Heart left ventricle (tissue), 13 donors: ENCODE results near the gene PRDM10.

Source experiments
- CTCF ChIP-seq, 12 donors: fragments of 200-600 bp; sonication (generic) in 4 of 12; IDR thresholded peaks; one replicate each; pipeline versions ENCODE4 v1.5.0 to v1.8.0; 2018 to 2022; ENCODE audit warnings: antibody characterized with exemption in 12 of 12, mild to moderate bottlenecking in 5 of 12
- POLR2A ChIP-seq, 2 donors: fragments of 450-650 bp; IDR thresholded peaks; one replicate each; pipeline ENCODE4 v1.6.1; 2017; ENCODE audit warnings: antibody characterized with exemption in 2 of 2, mild to moderate bottlenecking in 2 of 2, moderate library complexity in 2 of 2
- donor health status: ischemic (EF 13 %, LVEDD 7.1; RV severe dilation, severe dysfunction).
- donor health status: DM: no; HTN: yes; CAD: no.
- donor health status: DM: no; HTN: no; CAD: no.
- donor health status: ischemic (EF 25% LVEDD 6.9; RV normal size, moderate dysfunction).
- donor health status: ischemic (EF 25% LVEDD 5.7; RV mildly dilated, moderate dysfunction).
- donor health status: ischemic (EF 35%, LVEDD 5.7; RV mildly dilated, moderate dysfunction).
- donor health status: nonischemic (EF 11% LVEDD 7.7; RV severe dilation, severe dysfunction).
- donor health status: DM: yes; HTN: yes; CAD: no.
- donor health status: PGD.
- donor health status: ischemic (EF 29% LVEDD 5.4; RV normal size, mild dysfunction).
- donor health status: nonischemic (EF 23%, LVEDD 6.1; RV moderate dilation, normal function).

GRCh38 chr11:130003717-130004001 is 1.0 kb upstream of the PRDM10 start:
- TF ChIP-seq CTCF (IDR thresholded peaks at IDR 0.05) (peak in 3 of 12 donors; percentile 12 to 29 (median 15)), POLR2A (IDR thresholded peaks at IDR 0.05) (no peak)
